Measurements from ENCODE around the gene PDZRN3.

The PDZRN3 gene

DNA sequence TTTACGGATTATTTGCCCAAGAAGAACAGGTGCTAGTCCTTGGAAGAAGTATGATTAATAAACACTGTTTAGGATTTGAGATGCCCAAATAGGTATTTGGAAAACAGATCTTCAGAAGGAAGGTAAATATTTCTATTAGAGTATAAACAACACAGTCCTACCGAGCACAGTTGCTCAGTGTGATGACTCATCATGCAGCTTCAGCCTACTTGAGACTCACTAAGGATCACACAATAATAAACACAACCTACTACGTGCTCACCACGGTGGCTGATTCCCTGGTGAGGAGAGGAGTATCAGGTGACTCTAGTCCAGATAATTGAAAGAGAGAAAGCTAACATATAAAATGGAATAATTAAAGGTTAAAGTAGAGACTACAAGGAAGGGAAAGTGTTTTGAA, 72.0 kb downstream of the PDZRN3 start:
- no peak for DNase-seq

DNA sequence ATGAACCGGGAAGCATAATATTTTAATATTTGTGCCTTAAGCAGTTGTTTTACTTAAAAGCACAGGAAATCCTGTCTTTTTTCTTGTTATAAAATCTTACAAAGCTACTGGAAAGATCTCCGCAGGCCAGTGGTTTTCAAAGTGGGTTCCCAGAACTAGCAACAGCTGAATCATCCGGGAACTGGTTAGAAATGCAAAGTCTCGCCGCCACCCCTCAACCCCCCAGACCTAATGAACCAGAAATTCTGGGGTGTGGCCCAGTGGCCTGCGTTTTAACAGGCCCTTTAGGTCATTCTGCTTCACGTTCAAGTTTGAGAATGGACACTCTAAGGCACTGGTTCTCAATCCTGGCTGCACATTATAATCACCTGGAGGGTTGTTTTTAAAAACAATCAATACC, 74.7 kb downstream of the PDZRN3 start:
- DNase-seq: no peak

DNA sequence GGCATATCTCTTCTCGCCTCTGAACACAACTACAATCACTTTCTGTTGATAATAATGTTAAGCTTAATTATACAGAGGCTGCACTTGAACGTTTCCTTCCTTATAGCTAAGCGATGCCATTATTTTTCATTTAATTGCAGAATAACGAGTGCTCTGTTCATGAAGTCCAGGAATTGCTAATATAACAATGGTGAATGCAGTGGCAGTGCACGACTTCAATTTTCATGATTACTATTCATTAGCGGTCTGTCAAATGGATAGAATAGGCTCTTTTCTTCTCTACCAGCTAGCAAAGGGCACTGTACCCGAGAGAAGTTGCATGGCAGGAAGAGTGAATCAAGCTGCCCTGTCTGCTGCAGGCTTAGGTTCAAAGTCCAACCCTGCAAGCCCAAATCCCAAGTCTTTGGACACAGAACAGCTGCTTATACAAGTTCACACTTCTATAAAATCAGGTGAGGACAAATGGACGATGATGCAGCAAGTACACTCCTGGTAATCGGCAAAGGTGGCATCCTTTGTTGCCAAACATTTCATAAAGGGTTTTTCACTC, 75.6 kb downstream of the PDZRN3 start:
- DNase-seq: no peak

DNA sequence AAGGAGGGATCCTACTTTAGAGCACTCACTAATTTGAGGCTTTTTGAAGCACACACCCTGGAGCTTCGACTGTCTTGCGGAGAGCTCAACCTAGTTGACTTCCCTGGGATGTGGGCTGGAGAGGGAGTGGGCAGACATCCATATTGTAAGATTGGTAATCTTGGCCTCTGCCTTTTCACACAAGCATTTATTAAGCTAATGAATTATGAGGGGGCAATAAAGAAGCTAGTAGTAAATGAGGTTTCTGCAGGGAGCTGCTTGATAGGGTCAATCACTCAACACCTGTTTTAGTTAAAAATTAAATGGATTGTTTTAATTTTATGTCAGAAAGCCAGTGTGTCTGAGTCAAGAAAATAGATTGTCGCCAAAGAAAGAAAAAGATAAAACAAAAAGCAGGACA, 76.3 kb downstream of the PDZRN3 start:
- DNase-seq: no peak

DNA sequence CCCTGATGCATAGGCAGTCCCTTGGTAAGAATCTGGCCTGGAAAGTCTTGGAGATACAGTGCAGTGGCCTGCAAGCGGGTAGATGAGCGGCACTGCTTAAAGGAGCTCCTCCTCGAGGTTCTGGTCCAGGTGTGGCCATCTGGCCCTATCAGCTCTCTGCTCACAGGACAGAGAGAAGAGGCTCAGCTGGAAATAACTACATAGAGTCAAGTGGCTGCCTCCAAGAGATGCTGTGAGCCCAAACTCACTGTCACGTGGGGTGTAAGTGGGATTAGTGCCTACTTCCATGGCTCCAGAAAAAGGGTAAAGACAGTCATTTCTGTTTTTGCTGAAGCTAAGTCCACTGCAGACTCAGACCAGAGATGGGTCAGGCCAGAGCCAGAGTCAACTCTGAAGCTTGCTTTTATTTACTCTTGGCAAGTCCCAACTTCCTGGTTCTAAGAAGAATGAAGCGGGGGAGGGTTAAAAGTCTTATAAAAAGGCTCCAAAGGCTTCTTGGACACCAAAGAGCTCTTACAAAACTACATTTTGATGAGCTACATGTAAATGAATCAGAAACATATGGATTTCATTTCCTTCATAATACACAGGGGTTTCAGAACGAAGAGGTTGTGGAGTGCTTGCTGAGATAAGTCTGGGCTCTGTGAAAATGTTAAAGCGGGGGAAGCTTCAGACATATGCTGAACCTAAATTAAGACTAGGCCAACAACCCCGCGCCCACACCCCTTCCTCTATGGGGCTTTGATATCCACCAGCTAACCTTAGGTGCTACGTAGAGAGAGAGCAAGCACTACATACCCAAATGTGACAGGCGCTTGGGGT, 77.1 kb downstream of the PDZRN3 start:
- no peak for DNase-seq

DNA sequence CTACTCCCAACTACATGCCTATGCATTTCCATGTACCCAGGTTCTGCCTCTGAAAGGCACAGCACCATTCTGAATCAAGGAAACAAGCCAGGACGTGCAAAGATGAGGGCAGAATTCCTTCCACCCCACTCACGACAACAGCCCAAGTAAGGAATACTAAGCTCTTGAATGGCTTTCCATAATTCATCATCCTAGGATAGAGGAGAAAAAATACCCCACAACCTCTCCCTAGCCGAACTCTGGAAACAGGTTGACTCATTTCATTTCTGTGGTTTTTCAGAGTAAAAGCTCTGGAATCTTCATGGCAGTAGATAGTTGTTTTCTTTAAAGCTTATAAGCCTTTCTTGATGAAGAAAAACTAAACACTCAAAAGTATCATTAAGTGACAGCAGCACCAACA, 77.8 kb downstream of the PDZRN3 start:
- no peak for DNase-seq

DNA sequence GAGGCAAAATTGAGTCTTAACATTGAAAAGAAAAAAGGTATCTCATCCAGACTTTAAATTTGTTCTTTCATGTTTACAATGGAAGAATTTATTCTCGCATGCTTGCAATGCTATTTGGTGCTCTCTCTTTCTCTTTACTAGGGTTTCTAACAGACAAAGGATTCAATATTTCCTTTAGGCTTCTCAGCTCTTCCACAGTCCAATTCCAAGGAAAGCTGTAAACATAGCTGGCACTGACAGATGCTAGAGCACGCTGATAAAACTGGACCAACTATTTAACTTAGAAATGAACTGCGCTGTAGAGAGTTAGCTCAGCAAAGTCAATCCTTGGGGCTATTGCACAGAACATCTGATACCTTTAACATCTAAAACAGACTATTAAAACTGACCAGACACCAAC, 81.3 kb downstream of the PDZRN3 start:
- DNase-seq: no peak

DNA sequence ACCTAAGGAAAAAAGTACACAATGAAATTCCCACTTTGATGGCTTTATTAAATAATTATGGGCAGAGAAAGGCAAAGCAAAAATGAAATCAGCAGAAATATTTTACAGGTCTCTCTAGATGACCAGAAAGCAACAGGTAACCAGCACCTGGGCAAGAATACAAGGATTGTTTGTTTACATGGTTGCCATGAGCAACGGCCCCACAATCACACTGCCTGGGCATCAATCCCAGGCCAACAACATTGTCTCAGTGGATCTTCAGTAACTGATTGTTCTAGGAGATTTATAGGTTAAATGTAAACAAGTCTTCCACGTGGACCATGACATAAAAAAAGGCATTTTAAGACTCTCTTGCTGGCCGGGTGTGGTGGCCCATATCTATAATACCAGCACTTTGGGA, 82.6 kb downstream of the PDZRN3 start:
- DNase-seq: peak; percentile 36

DNA sequence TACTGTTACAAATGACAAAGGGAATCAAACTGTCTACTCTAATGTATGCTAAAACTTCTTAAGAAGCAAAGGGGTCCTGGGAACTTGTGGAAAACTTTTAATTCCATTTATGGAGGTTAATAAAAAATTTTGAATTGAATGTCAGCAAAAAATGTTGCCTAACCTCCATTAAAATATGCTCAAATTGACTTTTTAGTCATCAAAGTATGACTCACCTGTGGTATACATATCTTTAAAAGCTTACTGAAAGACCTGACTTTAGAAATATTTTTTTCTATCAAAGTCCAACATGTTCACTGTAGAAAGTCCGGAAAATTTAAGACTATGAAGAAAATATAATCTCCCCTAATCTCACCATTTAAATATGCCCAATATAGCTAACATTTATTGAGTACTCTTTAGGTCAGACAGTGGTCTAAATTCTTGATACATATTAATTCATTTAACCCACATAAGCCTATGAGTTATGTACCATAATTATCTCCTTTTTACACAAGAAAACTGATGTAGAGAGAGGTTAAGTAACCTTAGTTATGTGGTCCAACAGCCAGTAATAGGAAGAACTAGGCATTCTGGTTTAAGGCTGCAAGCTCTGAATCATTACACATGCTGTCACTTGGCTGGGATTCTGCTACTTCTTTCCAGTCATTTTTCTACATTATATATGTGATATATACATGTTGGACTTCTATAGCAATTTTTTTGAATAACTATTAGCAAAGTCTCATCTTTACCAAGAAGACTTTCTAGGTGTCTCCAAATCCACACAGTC, 83.6 kb downstream of the PDZRN3 start:
- no peak for DNase-seq

DNA sequence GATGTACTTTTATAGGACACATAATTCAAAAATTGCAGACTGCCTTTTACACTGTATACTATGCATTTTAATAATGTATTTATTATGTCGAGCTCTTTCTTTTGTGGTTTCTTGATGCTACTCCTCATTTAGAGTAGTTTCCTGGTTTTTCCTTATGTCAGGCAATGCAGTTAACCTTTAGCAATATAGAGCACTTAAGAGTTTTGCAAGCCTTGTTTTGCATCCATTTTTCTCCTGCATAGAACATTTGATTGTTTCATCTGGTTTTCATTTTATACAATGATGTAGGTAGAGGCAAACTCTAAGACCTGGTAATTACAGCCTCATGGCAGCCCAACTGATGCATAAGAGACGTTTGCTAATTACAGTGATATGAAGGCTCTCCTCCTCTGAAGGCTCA, 86.3 kb downstream of the PDZRN3 start:
- DNase-seq: no peak

DNA sequence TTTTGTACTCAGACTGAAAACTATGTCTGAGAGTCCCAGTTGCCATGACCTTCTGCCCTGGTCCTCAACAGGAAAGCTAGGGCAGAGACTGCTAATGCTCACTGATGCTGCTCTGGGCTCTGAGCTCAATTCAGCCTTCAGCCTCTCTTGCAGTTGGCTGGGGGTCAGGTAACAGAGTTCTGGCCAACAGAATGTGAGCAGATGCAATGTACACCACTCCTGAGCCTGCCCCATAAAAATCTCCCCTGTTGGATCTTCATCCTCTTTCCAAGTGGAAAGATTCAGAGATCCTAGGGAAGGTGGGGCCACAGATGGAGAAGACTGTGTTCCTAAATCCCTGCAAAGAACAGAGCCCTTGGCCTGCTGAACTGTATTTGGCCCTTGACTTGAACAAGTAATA, 87.8 kb downstream of the PDZRN3 start:
- no peak for DNase-seq

DNA sequence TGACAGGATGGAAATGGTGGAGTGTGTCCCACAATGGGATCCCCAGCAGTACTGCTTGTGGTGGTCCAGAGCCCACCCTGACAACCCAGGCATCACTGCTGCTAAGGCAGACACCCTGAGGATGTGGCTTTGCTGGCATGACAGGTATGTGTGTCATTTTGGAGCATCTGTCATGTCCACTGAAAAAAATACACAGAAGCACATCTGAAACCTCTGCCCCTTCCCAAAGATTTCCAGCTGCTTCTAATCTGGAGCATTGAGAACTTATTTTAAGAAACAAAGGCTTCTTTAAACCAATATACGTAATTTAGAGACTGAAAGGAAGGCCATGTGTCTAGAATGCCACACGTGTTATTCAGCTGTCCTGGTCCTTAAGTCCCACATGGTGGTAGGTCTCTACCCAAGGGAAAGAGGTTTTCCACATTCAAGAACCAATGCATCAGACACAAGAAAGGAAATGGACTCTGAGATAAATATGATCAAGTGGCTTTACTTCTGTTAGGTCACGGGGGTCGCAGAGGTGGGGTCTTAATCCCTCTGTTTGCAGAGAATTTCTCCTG, 88.3 kb downstream of the PDZRN3 start:
- no peak for DNase-seq

DNA sequence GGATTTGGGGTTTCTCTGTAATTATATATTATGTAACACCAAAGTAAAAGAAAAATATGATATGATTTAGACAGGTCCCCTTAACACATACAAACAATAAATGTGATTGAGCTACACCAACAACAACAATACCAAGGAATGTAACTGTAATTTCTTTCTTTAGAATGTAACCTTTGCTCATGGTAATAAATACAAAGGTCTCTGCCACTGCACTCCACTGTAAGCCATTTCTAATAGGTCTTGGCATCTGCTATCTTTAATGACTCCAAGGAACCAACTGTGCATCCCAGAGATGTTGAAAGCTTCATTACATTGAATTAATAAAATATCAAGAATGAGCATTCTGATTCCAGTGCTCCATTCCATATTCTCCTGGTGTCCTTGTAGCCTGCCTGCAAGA, 88.8 kb downstream of the PDZRN3 start:
- DNase-seq: no peak

DNA sequence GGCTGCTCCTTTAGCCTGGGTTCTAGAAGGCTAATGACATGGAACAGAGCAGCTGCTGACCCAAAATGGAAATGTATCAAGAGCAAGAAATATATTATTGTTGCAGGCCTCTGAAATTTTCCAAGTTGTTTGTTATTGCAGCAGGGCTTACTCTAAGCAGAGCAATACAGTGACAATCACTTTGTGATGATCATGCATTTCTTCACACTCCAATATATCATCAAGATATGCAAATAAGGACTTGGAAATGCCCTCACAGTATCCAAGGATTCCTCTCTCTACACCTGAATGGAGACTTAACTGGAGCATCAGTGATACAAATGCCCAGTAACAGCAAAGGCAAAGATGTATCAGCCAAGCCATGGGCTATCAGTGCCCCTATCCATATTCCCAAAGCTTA, 89.6 kb downstream of the PDZRN3 start:
- no peak for DNase-seq

DNA sequence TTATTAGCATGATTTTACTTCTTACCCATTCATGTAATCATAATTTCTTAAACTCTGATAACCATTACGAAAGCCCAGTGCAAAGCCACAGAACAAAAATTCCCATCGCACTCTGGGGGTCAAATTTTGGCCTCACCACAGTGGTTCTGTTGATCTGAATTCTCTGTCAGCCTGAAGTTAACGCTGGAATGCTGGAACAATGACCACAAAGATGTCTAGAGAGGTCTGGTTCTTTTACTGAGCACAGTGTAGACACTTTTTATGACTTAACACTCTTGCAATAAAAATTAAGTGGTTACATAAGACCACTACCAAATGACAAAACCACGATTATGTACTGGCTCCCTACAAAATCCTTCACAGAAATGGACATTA, 94.7 kb downstream of the PDZRN3 start:
- DNase-seq: no peak

DNA sequence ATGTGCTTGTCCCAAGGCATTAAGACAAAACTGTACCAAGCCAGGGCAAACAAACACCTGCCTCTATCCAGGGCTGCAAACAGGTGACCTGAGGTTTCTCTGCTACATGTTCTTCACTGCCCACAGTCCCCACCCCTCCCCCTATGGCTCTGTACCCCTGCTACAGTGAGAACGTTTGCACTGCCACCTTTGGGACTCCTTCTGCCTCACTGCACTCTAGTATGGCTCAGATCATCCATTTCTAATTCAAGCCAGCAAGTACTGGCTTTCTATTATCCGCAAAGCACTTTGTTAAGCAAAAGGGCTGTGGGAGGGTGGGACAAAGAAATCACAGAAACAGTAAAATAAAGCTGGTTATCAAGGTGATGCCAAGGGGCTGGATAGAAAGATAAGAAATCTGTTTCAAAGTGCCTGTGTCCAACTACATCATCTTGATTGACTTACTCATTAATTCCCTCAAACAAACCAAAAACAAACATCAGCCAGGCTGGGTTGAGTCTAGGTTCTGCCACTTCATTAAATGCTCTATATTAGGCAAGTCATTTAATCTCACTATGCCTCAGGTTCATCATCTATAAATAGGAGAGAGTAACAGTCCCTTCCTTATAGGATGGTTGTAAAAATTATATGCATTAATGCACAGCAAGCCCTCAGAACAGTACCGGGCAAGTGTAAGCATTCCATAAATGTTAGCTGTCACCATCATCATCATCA, 95.3 kb downstream of the PDZRN3 start:
- no peak for DNase-seq

DNA sequence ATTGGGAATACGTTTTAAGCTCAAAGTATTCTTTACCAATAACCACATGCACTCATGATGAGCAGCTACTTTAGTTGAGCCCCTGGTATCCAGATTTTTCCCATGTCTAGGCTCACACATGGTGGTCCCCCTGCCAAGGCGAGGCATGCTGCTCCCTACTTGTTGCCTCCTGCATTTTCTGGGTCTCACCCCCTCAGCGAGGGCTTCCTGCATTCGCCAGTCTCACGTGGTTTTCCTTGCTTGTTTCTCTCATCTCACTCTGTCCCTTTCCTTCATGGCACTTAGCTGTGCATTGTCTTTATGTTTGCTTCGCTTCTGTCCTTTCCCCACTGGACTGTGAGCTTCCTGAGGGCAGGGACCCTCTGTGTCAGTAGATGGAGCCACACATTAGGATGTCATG, 99.2 kb downstream of the PDZRN3 start:
- DNase-seq: no peak

DNA sequence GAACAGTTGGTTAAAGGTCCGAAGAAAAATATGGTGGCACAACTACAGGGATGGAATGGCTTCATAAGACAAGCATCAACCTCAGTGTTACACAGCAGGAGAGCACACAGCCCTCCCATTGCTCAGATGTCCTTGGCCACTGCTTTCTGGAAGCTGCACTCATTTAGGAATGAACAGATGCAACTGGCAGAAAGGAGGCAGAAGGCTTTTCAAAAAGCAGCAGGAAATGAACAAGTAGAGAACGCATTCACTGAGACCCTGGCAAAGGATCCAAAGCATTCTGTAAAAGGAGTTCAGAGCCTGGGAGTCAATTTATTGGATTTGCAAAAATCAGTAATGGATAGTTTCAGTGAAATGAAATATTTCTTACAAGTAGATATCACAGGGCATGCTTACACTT, 101.1 kb downstream of the PDZRN3 start:
- DNase-seq: no peak

DNA sequence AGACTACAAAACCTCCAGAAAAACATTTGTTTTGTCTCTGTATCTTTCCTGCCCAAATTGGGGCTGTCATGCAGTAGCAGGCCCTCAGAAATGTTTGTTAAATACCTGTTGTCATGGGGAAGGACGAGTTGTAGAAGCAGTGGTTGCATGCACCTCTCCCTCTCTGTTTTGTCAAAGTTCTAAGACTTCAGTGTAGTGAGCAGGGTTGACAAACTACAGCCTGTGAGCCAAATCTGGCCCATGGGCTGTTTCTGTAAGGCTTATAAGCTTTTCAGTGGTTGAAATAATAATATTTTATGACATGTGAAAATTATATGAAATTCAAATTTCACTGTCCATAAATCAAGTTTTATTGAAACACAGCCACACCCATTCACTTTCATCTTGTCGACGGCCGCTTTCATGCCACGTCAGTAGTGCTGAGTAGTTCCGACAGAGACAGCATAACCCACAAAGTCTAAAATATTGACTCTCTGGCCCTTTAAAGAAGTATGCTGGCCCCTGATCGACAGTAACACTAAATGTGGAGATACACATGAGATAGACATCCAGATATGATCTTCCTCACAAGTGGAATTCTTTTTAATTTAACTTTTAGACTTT, 102.9 kb downstream of the PDZRN3 start:
- no peak for DNase-seq

DNA sequence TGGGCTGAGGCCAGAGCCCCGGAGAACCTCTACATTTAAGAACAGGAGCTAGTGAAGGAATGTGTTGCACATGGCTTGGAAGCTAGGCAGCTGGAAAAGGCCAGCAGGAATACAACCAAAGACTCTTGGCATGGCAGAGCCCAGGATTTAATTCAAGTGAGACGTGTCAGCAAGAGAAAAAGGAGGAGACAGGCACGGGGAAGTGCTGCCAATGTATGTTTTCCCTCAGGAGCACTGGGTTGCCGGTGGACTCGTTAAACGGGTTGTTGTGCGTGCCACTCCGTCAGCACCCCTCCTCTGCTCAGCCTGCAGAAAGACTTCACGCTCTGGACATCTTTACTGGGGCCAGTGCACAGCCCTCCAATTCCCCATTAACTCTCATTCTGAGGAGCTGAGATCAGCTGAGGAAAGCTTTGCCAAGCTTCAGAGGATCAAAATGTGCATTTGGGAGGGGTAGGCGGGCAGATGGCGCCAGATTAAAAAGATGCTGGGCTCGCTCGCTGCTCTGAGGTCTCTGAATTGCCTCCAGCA, 103.7 kb downstream of the PDZRN3 start:
- no peak for DNase-seq

DNA sequence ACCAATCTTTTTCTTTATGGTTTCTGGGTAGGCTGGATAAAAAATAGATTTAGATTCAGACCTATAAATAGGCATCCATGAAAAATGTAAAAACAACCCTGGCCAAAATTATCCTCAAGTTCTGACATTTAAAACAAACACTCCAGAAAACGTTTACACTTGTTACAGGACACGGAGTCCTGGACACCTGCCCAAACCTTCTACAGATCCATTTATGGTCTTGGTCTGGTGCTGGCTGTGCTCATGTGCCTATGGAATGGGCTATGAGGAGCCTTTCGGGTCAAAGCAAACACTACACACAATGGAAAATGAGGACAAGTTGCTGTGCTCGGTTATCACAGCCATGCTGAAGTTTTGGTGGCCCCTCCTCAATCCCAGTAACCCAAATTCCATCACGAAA, 108.1 kb downstream of the PDZRN3 start:
- peak; percentile 7 for DNase-seq

DNA sequence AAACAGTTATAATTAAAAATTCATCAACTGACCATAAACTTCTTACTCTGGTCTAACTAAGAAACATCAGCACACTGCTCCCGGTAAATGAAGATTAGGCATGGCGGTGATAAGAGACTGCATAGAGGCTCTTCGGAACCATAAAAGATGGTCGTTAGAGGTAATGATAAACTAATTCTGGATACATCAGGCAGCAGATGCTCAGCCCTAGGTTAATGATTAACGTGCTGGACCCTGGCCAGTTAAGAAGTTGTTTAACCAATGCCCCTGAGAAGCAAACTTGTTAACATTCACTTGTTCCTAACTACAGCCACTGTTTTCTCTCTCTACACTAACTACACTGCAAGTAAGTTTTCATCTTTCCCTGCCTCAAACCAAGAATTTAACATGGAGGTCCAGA, 111.5 kb downstream of the PDZRN3 start:
- no peak for DNase-seq

Measured in NCI-H1092 (cell line).